ENCODE data around the gene UBXN6. TPM values are rescaled to one million over a fixed set of nuclear protein-coding genes. Genes with fewer than 3 reads are reported as not detected.

UBXN6 gene
- total and polyA plus RNA-seq, 2 of the 8 experiments (the other 6 are each of a cell fraction or from before 2014, with no cell fraction given): 28.0 to 43.8 TPM

GRCh38 chr19:4464815-4465581 lies 7.4 kb upstream of the UBXN6 start (continued):
- TF ChIP-seq CHD7 (IDR thresholded peaks at IDR 0.05; ENCODE audit: insufficient replicate concordance, low read length) (no peak), ATF3 (IDR thresholded peaks at IDR 0.05; ENCODE audit: insufficient read depth, low read depth, low read length) (no peak), CHD2 (IDR thresholded peaks at IDR 0.05; ENCODE audit: low read length) (no peak), NRF1 (IDR thresholded peaks at IDR 0.05; ENCODE audit: low read depth, low read length) (no peak), POLR2AphosphoS5 (IDR thresholded peaks at IDR 0.05; ENCODE audit: low read depth, low read length) (no peak), ZNF274 (IDR thresholded peaks at IDR 0.05; ENCODE audit: borderline replicate concordance, extremely low read depth, low read length) (no peak), SAP30 (IDR thresholded peaks at IDR 0.05; ENCODE audit: insufficient read depth, insufficient replicate concordance, low read length) (no peak), MAX (IDR thresholded peaks at IDR 0.05) (no peak), HDAC6 (IDR thresholded peaks at IDR 0.05; ENCODE audit: low read depth, low read length) (no peak)
